SK-N-SH treated with all-trans-retinoic acid at 6 μM for 48 hours (cell line): ENCODE measurements around the gene MUC5B.

Source experiments
- ATAC-seq: fragments of 200-7000 bp; cut with Tn5 transposase; 3 replicates; pipeline ENCODE4 v1.9.1; 2020; ENCODE audit warnings: mild to moderate bottlenecking, moderate library complexity
- ARNTL ChIP-seq: fragments of 450-650 bp; formaldehyde crosslinking; IDR thresholded peaks from 2 replicates; pipeline ENCODE4 v1.5.0; 2020; ENCODE audit warnings: low read depth, mild to moderate bottlenecking, moderate library complexity, borderline replicate concordance
- BACH2 ChIP-seq: fragments of 250-450 bp; sonication (Bioruptor Pico); IDR thresholded peaks from 2 replicates; pipeline ENCODE4 v1.9.0; 2021; ENCODE audit warnings: mild to moderate bottlenecking, borderline replicate concordance
- CSDC2 ChIP-seq: fragments of 250-450 bp; sonication (Bioruptor Pico); IDR thresholded peaks from 2 replicates; pipeline ENCODE4 v1.5.0; 2020; ENCODE audit warnings: mild to moderate bottlenecking, moderate library complexity
- CSRNP3 ChIP-seq: fragments of 250-450 bp; sonication (Bioruptor Pico); IDR thresholded peaks from 2 replicates; pipeline ENCODE4 v1.5.1; 2021; ENCODE audit warnings: mild to moderate bottlenecking, moderate library complexity
- ESRRG ChIP-seq: fragments of 250-450 bp; sonication (Bioruptor Pico); IDR thresholded peaks from 2 replicates; pipeline ENCODE4 v1.6.1; 2021; ENCODE audit warnings: mild to moderate bottlenecking
- GLIS3 ChIP-seq: fragments of 250-450 bp; sonication (Bioruptor Pico); IDR thresholded peaks from 2 replicates; pipeline ENCODE4 v1.5.0; 2020; ENCODE audit warnings: mild to moderate bottlenecking, moderate library complexity
- ISL1 ChIP-seq: fragments of 250-450 bp; sonication (Bioruptor Pico); IDR thresholded peaks from 2 replicates; pipeline ENCODE4 v2.1.2; 2022; ENCODE audit warnings: mild to moderate bottlenecking, moderate library complexity
- OSR1 ChIP-seq: fragments of 250-450 bp; sonication (Bioruptor Pico); IDR thresholded peaks from 2 replicates; pipeline ENCODE4 v1.8.0; 2022; ENCODE audit warnings: moderate library complexity, mild to moderate bottlenecking, inconsistent platforms
- POU6F1 ChIP-seq: fragments of 250-450 bp; sonication (Bioruptor Pico); IDR thresholded peaks from 2 replicates; pipeline ENCODE4 v1.8.0; 2021; ENCODE audit warnings: low read depth, mild to moderate bottlenecking, moderate library complexity, borderline replicate concordance
- RARB ChIP-seq: fragments of 250-450 bp; sonication (Bioruptor Pico); IDR thresholded peaks from 2 replicates; pipeline ENCODE4 v1.8.0; 2021; ENCODE audit warnings: mild to moderate bottlenecking, moderate library complexity
- SNAI2 ChIP-seq: fragments of 250-450 bp; sonication (Bioruptor Pico); IDR thresholded peaks from 2 replicates; pipeline ENCODE4 v1.5.0; 2020; ENCODE audit warnings: mild to moderate bottlenecking, moderate library complexity
- TCF4 ChIP-seq: fragments of 250-450 bp; sonication (Bioruptor Pico); IDR thresholded peaks from 2 replicates; pipeline ENCODE4 v1.8.0; 2021; ENCODE audit warnings: mild to moderate bottlenecking, moderate library complexity, borderline replicate concordance
- TOX ChIP-seq: fragments of 250-450 bp; sonication (Bioruptor Pico); IDR thresholded peaks from 2 replicates; pipeline ENCODE4 v1.8.0; 2021; ENCODE audit warnings: mild to moderate bottlenecking, moderate library complexity, borderline replicate concordance
- TSHZ2 ChIP-seq: fragments of 250-450 bp; sonication (Bioruptor Pico); IDR thresholded peaks from 2 replicates; pipeline ENCODE4 v1.5.0; 2020; ENCODE audit warnings: mild to moderate bottlenecking, moderate library complexity
- ZC3H10 ChIP-seq: fragments of 250-450 bp; sonication (Bioruptor Pico); IDR thresholded peaks from 2 replicates; pipeline ENCODE4 v1.5.1; 2021; ENCODE audit warnings: mild to moderate bottlenecking, moderate library complexity
- ZFP3 ChIP-seq: fragments of 250-450 bp; sonication (Bioruptor Pico); IDR thresholded peaks from 2 replicates; pipeline ENCODE4 v1.5.0; 2020; ENCODE audit warnings: mild to moderate bottlenecking, moderate library complexity
- ZFP30 ChIP-seq: fragments of 450-650 bp; formaldehyde crosslinking; IDR thresholded peaks from 2 replicates; pipeline ENCODE4 v1.5.0; 2022; ENCODE audit warnings: mild to moderate bottlenecking, moderate library complexity
- ZNF565 ChIP-seq: fragments of 450-650 bp; formaldehyde crosslinking; conservative IDR thresholded peaks from 2 replicates; pipeline ENCODE4 v1.5.0; 2020; ENCODE audit warnings: low read depth, mild to moderate bottlenecking, moderate library complexity
- ZNF70 ChIP-seq: fragments of 450-650 bp; formaldehyde crosslinking; IDR thresholded peaks from 2 replicates; pipeline ENCODE4 v1.5.0; 2020; ENCODE audit warnings: mild to moderate bottlenecking, moderate library complexity
- ZNF8 ChIP-seq: fragments of 450-650 bp; formaldehyde crosslinking; IDR thresholded peaks from 2 replicates; pipeline ENCODE4 v1.5.0; 2020; ENCODE audit warnings: mild to moderate bottlenecking, moderate library complexity

MUC5B gene

GRCh38 chr11:1221848-1222311, 986 bp upstream of the MUC5B start (continued):
- no peak for TF ChIP-seq TCF4

- TF ChIP-seq TCF4 (no peak), ZFP3 (no peak), TSHZ2 (CRISPR knock-in tag) (no peak), ARNTL (CRISPR knock-in tag) (no peak), TOX (CRISPR knock-in tag) (no peak), BACH2 (no peak), GLIS3 (no peak), SNAI2 (CRISPR knock-in tag) (no peak), CSDC2 (no peak), ZFP30 (CRISPR knock-in tag) (no peak), ZNF70 (CRISPR knock-in tag) (no peak), ZNF565 (CRISPR knock-in tag) (no peak), CSRNP3 (no peak), ESRRG (no peak), RARB (CRISPR knock-in tag) (no peak), ZC3H10 (CRISPR knock-in tag) (no peak), POU6F1 (CRISPR knock-in tag) (no peak)
- ATAC-seq, result no peak
These were observed 662 bp downstream of the MUC5B start for GRCh38 chr11:1223346-1224110.

- TF ChIP-seq POU6F1 (CRISPR knock-in tag) (no peak), ZNF565 (CRISPR knock-in tag) (no peak), ARNTL (CRISPR knock-in tag) (no peak), ZNF70 (CRISPR knock-in tag) (no peak), TOX (CRISPR knock-in tag) (no peak), OSR1 (CRISPR knock-in tag) (no peak), ZFP30 (CRISPR knock-in tag) (no peak), TCF4 (no peak), ZC3H10 (CRISPR knock-in tag) (no peak)
- ATAC-seq, result no peak
These were observed 1.2 kb downstream of the MUC5B start for GRCh38 chr11:1224111-1224490.

- no peak for ATAC-seq
- TF ChIP-seq ZFP3 (no peak), ISL1 (CRISPR knock-in tag) (no peak), TSHZ2 (CRISPR knock-in tag) (no peak), SNAI2 (CRISPR knock-in tag) (no peak), POU6F1 (CRISPR knock-in tag) (no peak), GLIS3 (no peak), OSR1 (CRISPR knock-in tag) (no peak), ZNF8 (CRISPR knock-in tag) (no peak), ZC3H10 (CRISPR knock-in tag) (no peak), ARNTL (CRISPR knock-in tag) (no peak), BACH2 (no peak), TOX (CRISPR knock-in tag) (no peak), ZNF70 (CRISPR knock-in tag) (no peak), TCF4 (no peak), ZNF565 (CRISPR knock-in tag) (no peak)
These were observed 1.9 kb downstream of the MUC5B start for GRCh38 chr11:1224491-1225385.
